HG03469 (cell line): ENCODE data around the gene FAM204A.
A peak's percentile ranks its signal among the peaks of the same experiment; 100 is the strongest.

ENCODE experiments used
- ATAC-seq: cut with Tn5 transposase; IDR thresholded peaks from one replicate; pipeline ENCODE4 v1.9.1; 2021; ENCODE audit warnings: mild to moderate bottlenecking, moderate library complexity, moderate number of reproducible peaks; ENCODE audit not compliant: unreplicated experiment

FAM204A gene

GRCh38 chr10:118332948-118333710 lies 9.0 kb downstream of the FAM204A start:
- no peak for ATAC-seq

- ATAC-seq: peak; percentile 63
Observed at GRCh38 chr10:118332236-118332635, 9.9 kb downstream of the FAM204A start.

DNA sequence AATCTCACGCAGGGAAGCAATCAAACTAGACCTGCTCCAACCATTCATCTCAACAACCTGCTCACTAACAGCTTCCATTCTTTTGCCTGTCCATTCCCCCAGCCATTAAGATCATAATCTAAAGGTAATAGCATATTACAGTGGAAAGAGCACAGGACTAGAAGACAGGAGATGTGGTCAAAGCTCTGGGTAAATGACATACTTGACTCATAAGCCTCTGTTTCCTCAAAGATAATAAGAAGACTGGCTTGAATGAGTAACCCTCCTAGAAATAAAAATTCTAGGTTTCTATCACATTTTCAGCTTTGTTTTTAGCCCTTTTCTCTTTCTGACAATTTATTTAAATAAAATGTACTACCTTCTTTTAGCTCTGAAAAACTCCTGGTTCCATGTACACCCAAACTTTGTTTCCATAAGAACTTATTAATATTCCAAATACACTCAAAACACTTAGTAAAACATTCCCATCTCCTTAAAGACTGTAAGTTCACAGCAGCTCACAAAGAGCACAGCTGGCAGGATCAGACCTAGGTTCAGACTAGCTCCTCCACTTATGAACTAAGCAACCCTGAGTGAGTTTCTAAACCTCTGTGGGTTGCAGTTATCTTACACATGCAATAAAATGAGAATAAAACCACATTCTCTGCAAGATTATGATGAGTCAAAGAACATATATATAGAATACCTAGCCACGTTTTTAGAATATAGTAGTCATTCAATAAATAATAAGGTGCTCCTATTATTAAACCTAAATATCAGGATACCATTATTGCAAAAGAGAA lies 11.6 kb downstream of the FAM204A start:
- no peak for ATAC-seq

DNA sequence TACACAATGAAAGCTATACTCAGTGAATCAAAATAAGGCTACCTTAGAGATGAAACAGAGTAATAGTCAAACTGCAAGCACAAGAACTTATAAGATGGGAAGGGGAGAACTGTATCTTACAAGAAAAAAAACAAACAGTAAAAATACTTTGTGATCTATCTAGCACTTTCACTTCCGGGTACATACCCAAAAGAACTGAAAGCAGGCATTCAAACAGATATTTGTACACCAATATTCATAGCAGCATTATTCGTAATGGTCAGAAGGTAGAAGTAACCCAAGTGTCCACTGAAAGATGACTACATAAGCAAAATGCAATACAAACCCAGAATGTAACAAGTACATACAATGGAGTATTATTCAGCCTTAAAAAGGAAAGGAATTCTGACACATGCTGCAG lies 18.0 kb downstream of the FAM204A start:
- no peak for ATAC-seq

DNA sequence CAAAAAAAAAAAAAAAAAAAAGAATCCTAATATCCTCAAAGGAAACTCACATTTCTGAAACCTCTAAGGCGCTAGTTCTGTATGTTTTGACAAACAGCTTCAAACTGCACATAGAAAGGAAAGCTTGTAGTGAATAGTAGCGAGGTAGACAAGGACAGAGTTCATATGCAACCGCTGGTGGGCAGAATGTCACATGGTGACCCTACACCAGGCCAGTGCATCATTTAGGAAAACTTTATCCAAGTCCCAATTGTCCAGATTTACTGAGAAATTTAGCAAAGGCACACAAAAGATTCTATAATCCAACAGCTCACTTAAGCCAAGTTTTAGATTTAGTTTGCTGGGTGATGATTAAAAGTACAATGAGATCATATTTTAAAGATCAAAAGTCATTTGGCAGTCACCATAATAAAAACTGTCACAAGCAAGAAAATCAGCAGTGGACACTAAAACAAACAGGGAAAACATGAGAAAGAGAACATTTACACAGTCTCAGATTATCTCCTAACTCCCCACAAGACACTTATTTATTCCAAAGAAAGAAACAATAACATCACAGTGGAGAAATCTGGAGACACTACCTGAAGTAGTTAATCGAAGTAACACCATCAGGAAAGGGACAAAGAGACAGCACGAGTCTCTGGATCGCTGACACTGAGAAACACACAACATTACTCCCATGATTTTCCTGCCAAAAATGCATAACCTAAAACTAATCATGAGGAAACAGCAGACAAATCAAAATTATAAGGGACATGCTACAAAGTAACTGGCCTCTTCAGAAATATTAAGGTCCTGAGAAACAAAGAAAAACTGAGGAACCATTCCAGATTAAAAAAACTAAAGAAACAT lies 20.2 kb downstream of the FAM204A start:
- ATAC-seq: no peak

DNA sequence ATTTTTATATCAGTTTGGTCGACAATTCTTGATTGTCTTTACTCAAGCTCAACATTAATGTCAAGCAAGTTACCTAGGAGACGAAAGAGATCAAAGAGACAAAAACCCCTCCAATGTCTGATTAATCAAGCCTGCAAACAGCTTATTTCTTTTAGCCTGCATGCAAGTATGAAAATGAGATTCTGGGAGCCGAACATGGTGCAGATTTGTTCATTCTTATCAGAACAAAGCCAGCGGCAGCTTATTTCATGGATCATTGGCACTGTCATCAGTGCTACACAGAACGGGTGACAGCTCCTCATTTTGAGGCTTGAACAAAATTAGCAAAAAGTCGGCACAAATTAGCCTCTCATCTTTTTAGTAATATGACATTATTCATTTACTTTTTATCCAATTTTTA lies 26.5 kb downstream of the FAM204A start:
- ATAC-seq: no peak

DNA sequence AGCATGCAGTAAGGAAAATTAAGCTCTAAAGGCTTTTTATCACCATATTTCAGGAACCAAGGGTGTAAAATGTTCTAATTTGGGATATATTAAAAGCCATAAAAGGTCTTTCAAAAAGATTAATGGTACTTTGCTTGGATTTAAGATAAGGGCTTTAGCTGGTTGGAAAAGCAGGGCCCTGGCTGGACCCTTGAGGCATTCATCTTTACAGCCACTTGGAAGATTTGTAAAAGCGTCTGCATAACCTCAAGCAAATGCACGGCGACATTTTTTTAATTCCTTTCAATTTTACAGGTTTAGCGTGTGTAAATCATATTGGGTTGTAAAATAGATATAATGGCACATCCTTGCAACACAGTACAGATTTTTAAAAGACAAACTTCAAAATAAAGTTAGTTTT lies 27.2 kb downstream of the FAM204A start:
- ATAC-seq: no peak

DNA sequence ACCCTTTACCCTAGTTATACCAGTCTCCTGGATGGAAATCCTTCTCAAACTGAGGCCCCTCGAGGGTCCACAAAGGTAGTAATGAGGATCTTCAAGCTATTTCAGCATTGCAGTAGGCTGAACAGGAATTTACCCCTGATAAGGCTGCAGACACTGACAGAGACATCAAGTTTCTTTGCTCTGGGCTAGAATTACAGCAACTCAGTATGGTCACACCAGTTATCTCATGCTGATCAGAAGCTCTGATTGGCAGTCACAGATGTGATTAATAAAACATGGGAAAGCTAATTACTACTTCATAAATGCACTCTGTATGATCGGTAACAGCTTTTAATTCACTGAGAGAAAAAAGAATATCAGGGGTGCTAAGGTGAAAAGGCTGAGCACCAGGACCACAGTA lies 30.6 kb downstream of the FAM204A start:
- ATAC-seq: no peak

DNA sequence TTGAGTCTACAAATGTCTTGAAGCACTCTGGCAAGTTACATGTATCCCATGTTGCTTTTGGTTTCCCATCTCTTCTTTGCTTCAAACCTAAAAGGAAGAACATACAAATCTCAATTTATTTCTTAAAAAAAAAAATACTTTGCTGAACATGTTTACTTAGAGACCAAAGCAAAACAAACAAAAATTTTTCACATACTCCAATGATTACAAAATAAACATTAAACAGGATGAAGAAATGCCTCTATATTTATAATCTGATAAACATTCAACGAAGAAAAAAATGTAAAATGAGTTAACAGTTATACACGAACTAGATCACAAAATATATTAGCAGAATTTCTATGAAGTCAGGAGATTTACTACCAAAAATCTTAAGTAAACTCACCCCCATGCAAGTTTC lies 31.3 kb downstream of the FAM204A start:
- ATAC-seq: no peak

- ATAC-seq: no peak
Observed at GRCh38 chr10:118309911-118310310, 32.2 kb downstream of the FAM204A start.

GRCh38 chr10:118308664-118309063 lies 33.5 kb downstream of the FAM204A start:
- ATAC-seq: no peak

- no peak for ATAC-seq
Observed at GRCh38 chr10:118307859-118308258, 34.3 kb downstream of the FAM204A start.

DNA sequence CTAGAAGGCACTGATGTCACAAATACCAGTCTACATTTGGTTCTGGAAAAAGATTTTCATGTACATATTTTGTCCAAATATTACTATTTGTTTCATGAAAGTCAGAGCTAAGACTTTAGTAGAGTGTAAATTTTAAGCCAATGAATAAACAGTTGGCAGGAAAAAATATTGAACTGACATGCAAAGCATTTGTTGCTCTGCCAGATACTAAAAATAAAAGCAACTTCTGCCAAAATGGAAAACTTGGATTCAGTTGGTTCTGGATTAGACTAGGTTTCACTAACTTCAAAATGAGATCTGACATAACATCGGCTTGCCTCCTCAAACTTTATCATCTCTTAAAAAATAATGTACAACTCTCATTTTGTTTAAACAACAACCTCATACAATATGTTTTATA lies 34.9 kb downstream of the FAM204A start:
- no peak for ATAC-seq

- ATAC-seq: no peak
Observed at GRCh38 chr10:118305730-118306129, 36.4 kb downstream of the FAM204A start.

- no peak for ATAC-seq
Observed at GRCh38 chr10:118304521-118304920, 37.6 kb downstream of the FAM204A start.

- ATAC-seq: no peak
Observed at GRCh38 chr10:118301211-118301610, 40.9 kb downstream of the FAM204A start.

GRCh38 chr10:118300320-118300719 lies 41.8 kb downstream of the FAM204A start:
- no peak for ATAC-seq

DNA sequence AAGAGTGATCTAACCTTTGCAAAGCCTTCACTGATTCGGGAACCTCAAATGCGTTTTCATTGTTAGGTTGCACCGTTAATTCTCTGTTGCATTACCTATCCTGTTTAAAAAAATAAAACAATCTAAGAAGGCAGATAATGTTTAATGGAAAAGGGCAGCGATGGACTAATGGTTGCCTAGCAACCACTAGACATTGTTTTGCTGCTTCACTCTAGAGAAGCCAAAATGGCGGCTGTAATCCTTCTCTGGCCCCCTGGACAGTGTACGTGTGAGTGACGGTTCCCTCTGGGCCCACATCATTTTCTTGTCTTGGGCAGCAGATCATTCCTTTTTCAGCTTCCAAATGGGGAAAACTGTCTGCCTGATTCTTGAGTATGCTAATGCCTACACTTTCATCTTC lies 43.3 kb downstream of the FAM204A start:
- no peak for ATAC-seq

- no peak for ATAC-seq
Observed at GRCh38 chr10:118291122-118291521, 51.0 kb downstream of the FAM204A start.

GRCh38 chr10:118290471-118290995 lies 51.6 kb downstream of the FAM204A start:
- ATAC-seq: no peak
